NCI-H446 treated with DMSO at 0.1 percent for 48 hours (cell line): ENCODE measurements around the gene FAM171A1.
"Not testable (repeated sequence)": the region's sequence is repeated elsewhere in the genome, so short reads cannot be mapped to it uniquely, and the experiment has no call there.

Source experiments
- DNase-seq: peaks from one replicate; lab custom pipeline; 2025; lab: John Stamatoyannopoulos, UW

The FAM171A1 gene

GRCh38 chr10:15316871-15317464 lies 54.1 kb downstream of the FAM171A1 start:
- DNase-seq: no peak

GRCh38 chr10:15316145-15316544 lies 54.9 kb downstream of the FAM171A1 start:
- no peak for DNase-seq

- no peak for DNase-seq
Observed at GRCh38 chr10:15315286-15315685, 55.8 kb downstream of the FAM171A1 start.

GRCh38 chr10:15314482-15315045 lies 56.5 kb downstream of the FAM171A1 start:
- no peak for DNase-seq

- DNase-seq: no peak
Observed at GRCh38 chr10:15313843-15314242, 57.2 kb downstream of the FAM171A1 start.

GRCh38 chr10:15313047-15313446 lies 58.0 kb downstream of the FAM171A1 start:
- DNase-seq: no peak

GRCh38 chr10:15311569-15312280 lies 59.4 kb downstream of the FAM171A1 start:
- no peak for DNase-seq

GRCh38 chr10:15310776-15311568 lies 60.1 kb downstream of the FAM171A1 start:
- no peak for DNase-seq

GRCh38 chr10:15309221-15309620 lies 61.9 kb downstream of the FAM171A1 start:
- DNase-seq: no peak

- no peak for DNase-seq
Observed at GRCh38 chr10:15306735-15307280, 64.3 kb downstream of the FAM171A1 start.

- no peak for DNase-seq
Observed at GRCh38 chr10:15305634-15306033, 65.5 kb downstream of the FAM171A1 start.

- DNase-seq: no peak
Observed at GRCh38 chr10:15305161-15305560, 65.9 kb downstream of the FAM171A1 start.

GRCh38 chr10:15302188-15302956 lies 68.7 kb downstream of the FAM171A1 start:
- DNase-seq: not testable (repeated sequence)

- DNase-seq: no peak
Observed at GRCh38 chr10:15300697-15301096, 70.4 kb downstream of the FAM171A1 start.

GRCh38 chr10:15300145-15300544 lies 70.9 kb downstream of the FAM171A1 start:
- DNase-seq: no peak

GRCh38 chr10:15296701-15297100 lies 74.4 kb downstream of the FAM171A1 start:
- no peak for DNase-seq

- DNase-seq: no peak
Observed at GRCh38 chr10:15295537-15296325, 75.4 kb downstream of the FAM171A1 start.

- no peak for DNase-seq
Observed at GRCh38 chr10:15293862-15294842, 76.9 kb downstream of the FAM171A1 start.

GRCh38 chr10:15290671-15291070 lies 80.4 kb downstream of the FAM171A1 start:
- DNase-seq: no peak

GRCh38 chr10:15290150-15290549 lies 80.9 kb downstream of the FAM171A1 start:
- no peak for DNase-seq
